ENCODE results near the gene CCT7. TPM values are rescaled to one million over a fixed set of nuclear protein-coding genes. Genes with fewer than 3 reads are reported as not detected.

Gene CCT7
- total and polyA plus RNA-seq, 12 donors: 120 to 581 (median 294) TPM

DNA sequence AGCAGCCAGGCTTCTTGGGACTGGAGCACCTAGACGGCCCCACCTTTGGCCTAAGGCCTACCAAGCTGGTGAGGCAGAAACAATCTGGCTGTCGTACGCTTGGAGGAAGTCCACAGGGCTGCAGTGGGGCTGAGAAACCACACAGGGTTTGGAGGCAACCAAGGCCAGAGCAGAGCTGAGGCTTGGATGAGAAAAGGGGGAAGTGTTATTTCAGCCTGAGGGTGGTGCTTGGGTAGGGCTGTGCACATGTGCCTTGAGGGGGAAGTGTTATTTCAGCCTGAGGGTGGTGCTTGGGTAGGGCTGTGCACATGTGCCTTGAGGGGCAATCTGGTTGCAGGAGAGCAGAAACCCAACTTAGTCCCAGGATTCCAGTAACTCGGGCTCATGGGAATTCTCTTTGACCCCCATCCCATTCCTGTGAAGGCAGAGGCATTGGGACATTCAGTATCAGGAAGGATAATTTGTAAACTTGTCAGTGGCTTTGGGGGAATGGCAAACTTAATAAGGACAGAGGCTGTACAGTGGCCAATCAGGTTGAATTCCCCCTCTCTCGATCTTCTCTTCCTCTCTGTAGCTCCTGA lies 51.1 kb downstream of the CCT7 start:
- 53 to 71% (median 58%) methylated on average over 4 to 5 of the region's 5 CpGs for WGBS, 4 donors
- DNase-seq: peak in 1 of 7 donors; percentile 39
- Histone ChIP-seq H3K27me3 (no peaks in the 10 kb centered on the region), H3K4me3 (peak overlapping the region in 1 of 4 donors; percentile 77), H3K9me3 (replicated peaks in 1 of 3) (no peaks in the 10 kb centered on the region), H3K36me3 (replicated peaks in 1 of 2) (no peaks in the 10 kb centered on the region), H3K4me1 (replicated peaks in 1 of 2) (peaks cover 8 to 12% of the 10 kb centered on the region in 2 donors), H3K27ac (peak overlapping the region in 1 of 5 donors; percentile 19)
- intact Hi-C loops (cut with DNase I): no loop called here
- TF ChIP-seq POLR2A (IDR thresholded peaks at IDR 0.05): no peak
- no peak for TF ChIP-seq CTCF (IDR thresholded peaks at IDR 0.05)

GRCh38 chr2:73286134-73286655 lies 52.1 kb downstream of the CCT7 start:
- DNase-seq: no peak
- Histone ChIP-seq H3K27ac (no peak overlapping the region), H3K27me3 (no peaks in the 10 kb centered on the region), H3K36me3 (replicated peaks in 1 of 2) (no peaks in the 10 kb centered on the region), H3K4me3 (no peak overlapping the region), H3K4me1 (replicated peaks in 1 of 2) (peaks cover 8 to 16% of the 10 kb centered on the region in 2 donors), H3K9me3 (replicated peaks in 1 of 3) (no peaks in the 10 kb centered on the region)
- intact Hi-C loops (cut with DNase I): no loop called here
- TF ChIP-seq CTCF (IDR thresholded peaks at IDR 0.05) (no peak), POLR2A (IDR thresholded peaks at IDR 0.05) (no peak)
- WGBS, 4 donors: 78 to 94% (median 85%) methylated on average over 3 of the region's 3 CpGs

- H3K27ac ChIP-seq: no peak overlapping the region
- H3K27me3 ChIP-seq: peaks cover 29% of the 10 kb centered on the region
- intact Hi-C loops (cut with DNase I): no loop called here
- no peak for DNase-seq
- no peak overlapping the region for H3K4me3 ChIP-seq
- no peaks in the 10 kb centered on the region for H3K9me3 ChIP-seq (replicated peaks in 1 of 3)
- TF ChIP-seq CTCF (IDR thresholded peaks at IDR 0.05) (no peak), POLR2A (IDR thresholded peaks at IDR 0.05) (no peak)
- peaks cover 8 to 28% of the 10 kb centered on the region in 2 donors for H3K4me1 ChIP-seq (replicated peaks in 1 of 2)
- no peaks in the 10 kb centered on the region for H3K36me3 ChIP-seq (replicated peaks in 1 of 2)
Observed at GRCh38 chr2:73289304-73289703, 55.2 kb downstream of the CCT7 start.

- 49 to 64% (median 54%) methylated on average over 6 of the region's 6 CpGs for WGBS, 4 donors
- no peak for TF ChIP-seq POLR2A (IDR thresholded peaks at IDR 0.05)
- TF ChIP-seq CTCF (IDR thresholded peaks at IDR 0.05): peak; percentile 29 to 45 (median 33)
- peak in 4 of 7 donors; percentile 29 to 39 (median 32) for DNase-seq
- Histone ChIP-seq H3K4me3 (no peak overlapping the region), H3K4me1 (replicated peaks in 1 of 2) (peaks cover 8 to 28% of the 10 kb centered on the region in 2 donors), H3K36me3 (replicated peaks in 1 of 2) (no peaks in the 10 kb centered on the region), H3K9me3 (replicated peaks in 1 of 3) (no peaks in the 10 kb centered on the region), H3K27me3 (peaks cover 39% of the 10 kb centered on the region), H3K27ac (no peak overlapping the region)
- intact Hi-C loops (cut with DNase I): no loop called here
Observed at GRCh38 chr2:73290049-73290839, 56.1 kb downstream of the CCT7 start.

All from adrenal gland (tissue), 12 donors.